Thyroid gland (tissue), 4 donors: ENCODE measurements around the gene CSAD.

ENCODE experiments used
- POLR2A ChIP-seq, 2 donors: fragments of 450-650 bp; IDR thresholded peaks; one replicate each; pipeline ENCODE4 v1.6.1; 2017; ENCODE audit warnings: antibody characterized with exemption in 2 of 2, mild to moderate bottlenecking in 2 of 2, moderate library complexity in 1 of 2
- TF ChIP-seq, protein P1 (sequence below), 6 experiments: fragments of 200-600 bp in 3 of 6; fragments of 450-650 bp in 3 of 6; sonication (generic) in 3 of 6; IDR thresholded peaks; one replicate each; pipeline ENCODE4 v1.5.1; 2016 to 2019; ENCODE audit warnings: antibody characterized with exemption in 6 of 6, mild to moderate bottlenecking in 2 of 6, inconsistent platforms in 1 of 6, moderate library complexity in 1 of 6

DNA sequence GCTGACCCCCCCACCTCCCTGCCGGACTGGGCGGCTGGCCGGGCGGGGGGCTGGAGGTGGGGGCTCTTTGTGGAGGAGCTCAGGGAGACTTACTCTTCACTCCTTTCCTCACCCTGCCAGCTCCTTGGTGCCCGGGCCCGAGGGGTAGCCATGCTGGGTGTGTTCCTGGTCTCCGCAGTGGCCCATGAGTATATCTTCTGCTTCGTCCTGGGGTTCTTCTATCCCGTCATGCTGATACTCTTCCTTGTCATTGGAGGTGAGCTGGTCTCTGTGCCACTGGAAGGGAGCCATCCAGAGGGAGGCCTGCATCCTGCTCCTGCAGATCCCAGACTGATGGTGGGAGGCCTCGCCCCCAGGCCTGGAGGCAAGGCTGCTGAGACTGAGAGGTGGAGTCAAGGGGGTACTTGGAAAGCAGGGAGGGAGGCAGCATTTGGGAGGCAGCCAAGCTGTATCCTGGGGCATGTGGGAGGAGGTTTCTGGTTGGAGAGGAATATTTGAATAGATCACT is 57.7 kb downstream of the CSAD start:
- TF ChIP-seq, protein P1, sequence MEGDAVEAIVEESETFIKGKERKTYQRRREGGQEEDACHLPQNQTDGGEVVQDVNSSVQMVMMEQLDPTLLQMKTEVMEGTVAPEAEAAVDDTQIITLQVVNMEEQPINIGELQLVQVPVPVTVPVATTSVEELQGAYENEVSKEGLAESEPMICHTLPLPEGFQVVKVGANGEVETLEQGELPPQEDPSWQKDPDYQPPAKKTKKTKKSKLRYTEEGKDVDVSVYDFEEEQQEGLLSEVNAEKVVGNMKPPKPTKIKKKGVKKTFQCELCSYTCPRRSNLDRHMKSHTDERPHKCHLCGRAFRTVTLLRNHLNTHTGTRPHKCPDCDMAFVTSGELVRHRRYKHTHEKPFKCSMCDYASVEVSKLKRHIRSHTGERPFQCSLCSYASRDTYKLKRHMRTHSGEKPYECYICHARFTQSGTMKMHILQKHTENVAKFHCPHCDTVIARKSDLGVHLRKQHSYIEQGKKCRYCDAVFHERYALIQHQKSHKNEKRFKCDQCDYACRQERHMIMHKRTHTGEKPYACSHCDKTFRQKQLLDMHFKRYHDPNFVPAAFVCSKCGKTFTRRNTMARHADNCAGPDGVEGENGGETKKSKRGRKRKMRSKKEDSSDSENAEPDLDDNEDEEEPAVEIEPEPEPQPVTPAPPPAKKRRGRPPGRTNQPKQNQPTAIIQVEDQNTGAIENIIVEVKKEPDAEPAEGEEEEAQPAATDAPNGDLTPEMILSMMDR (IDR thresholded peaks at IDR 0.05) = no peak
- no peak for TF ChIP-seq POLR2A (IDR thresholded peaks at IDR 0.05)
